Lower leg skin (tissue), 4 donors: Measurements from ENCODE around the gene RENBP. TPM values are rescaled to one million over a fixed set of nuclear protein-coding genes. Genes with fewer than 3 reads are reported as not detected.

Source experiments
- DNase-seq, 2 donors: peaks; one replicate each; pipeline ENCODE4 v3.0.0-alpha.2; 2019; ENCODE audit warnings: low spot score in 2 of 2
- H3K4me3 ChIP-seq: fragments of 200-600 bp; sonication (generic); 2 replicates; pipeline ENCODE4 v1.5.1; 2017; ENCODE audit warnings: mild to moderate bottlenecking, low read depth; ENCODE audit not compliant: poor library complexity, severe bottlenecking
- CTCF ChIP-seq, 3 donors: fragments of 450-650 bp; IDR thresholded peaks; one replicate each; pipeline ENCODE4 v1.5.1; 2016; ENCODE audit warnings: antibody characterized with exemption in 3 of 3, mild to moderate bottlenecking in 3 of 3, moderate library complexity in 2 of 3
- POLR2A ChIP-seq, 2 donors: fragments of 450-650 bp; IDR thresholded peaks; one replicate each; pipeline ENCODE4 v1.6.1; 2016 to 2017; ENCODE audit warnings: antibody characterized with exemption in 2 of 2, mild to moderate bottlenecking in 1 of 2, moderate library complexity in 1 of 2
- WGBS, 2 donors: methylation state at CpG; one replicate each; pipeline ENCODE4 v1.1.5; 2018; 5-methylcytosine and 5-hydroxymethylcytosine counted together
- intact Hi-C: fragments of 100-400 bp; cut with DNase I; formaldehyde crosslinking; loops from one replicate; pipeline ENCODE4 v1.15.0; 2023; ENCODE audit warnings: low total_unique reads
- total RNA-seq, 4 donors: library from RNA; depleted of rRNA; stranded (reverse); fragments of >200 nt; gene quantifications; one replicate each; pipeline ENCODE4 v1.1.0, GENCODE V29; 2016

RENBP gene
- total RNA-seq, 4 donors from 2014 or later, result 0.76 to 11.8 (median 4.2) TPM

GRCh38 chrX:153903991-153904957, 40.2 kb downstream of the RENBP start, which contains the start of gene AVPR2:
AVPR2 (plus strand) TSS chrX:153904673; CDS start chrX:153905146, 473 bp downstream.
- no peak within 1 kb of the TSS for H3K4me3 ChIP-seq
- TF ChIP-seq CTCF (IDR thresholded peaks at IDR 0.05), result no peak
- WGBS, 2 donors, result 21 to 57% methylated on average over 9 to 23 of the region's 26 CpGs
- intact Hi-C loops, result no loop called here
- DNase-seq, result no peak

- intact Hi-C loops, result no loop called here
- no peak for DNase-seq
- WGBS, 2 donors, result 48 to 72% methylated on average over 16 to 18 of the region's 18 CpGs
- TF ChIP-seq POLR2A (IDR thresholded peaks at IDR 0.05) (no peak), CTCF (IDR thresholded peaks at IDR 0.05) (no peak)
- no peak overlapping the region for H3K4me3 ChIP-seq
Observed at GRCh38 chrX:153903238-153903980, 41.0 kb downstream of the RENBP start.

DNA sequence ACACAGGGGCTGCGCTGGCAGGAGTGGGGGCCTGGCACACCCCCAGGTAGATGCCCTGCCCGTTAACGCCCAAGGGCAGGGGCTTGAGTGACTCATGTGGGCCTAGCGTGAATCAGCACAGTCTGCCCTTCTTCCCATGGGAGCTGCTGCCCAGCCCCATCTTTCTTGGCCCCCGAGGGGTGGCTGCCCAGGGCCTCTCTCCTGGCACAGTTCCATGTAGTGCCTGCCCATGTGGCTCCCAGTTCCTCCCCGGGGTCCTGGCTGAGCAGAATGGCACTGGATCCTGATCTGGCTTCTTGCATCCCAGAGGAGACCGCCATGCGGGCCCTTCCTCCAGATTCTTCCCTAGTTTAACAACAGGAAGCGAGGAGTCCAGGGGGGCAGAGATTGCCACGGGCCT, 42.1 kb downstream of the RENBP start:
- no peak for DNase-seq
- no peak for TF ChIP-seq CTCF (IDR thresholded peaks at IDR 0.05)
- TF ChIP-seq POLR2A (IDR thresholded peaks at IDR 0.05), result no peak
- intact Hi-C loops, result no loop called here
- 48 to 65% methylated on average over 4 to 8 of the region's 10 CpGs for WGBS, 2 donors
- H3K4me3 ChIP-seq, result no peak overlapping the region

- no peak for TF ChIP-seq CTCF (IDR thresholded peaks at IDR 0.05)
- no peak for TF ChIP-seq POLR2A (IDR thresholded peaks at IDR 0.05)
- 57 to 61% methylated on average over 8 of the region's 8 CpGs for WGBS, 2 donors
- intact Hi-C loops, result no loop called here
- H3K4me3 ChIP-seq, result no peak overlapping the region
- no peak for DNase-seq
Observed at GRCh38 chrX:153901753-153902140, 42.7 kb downstream of the RENBP start.

DNA sequence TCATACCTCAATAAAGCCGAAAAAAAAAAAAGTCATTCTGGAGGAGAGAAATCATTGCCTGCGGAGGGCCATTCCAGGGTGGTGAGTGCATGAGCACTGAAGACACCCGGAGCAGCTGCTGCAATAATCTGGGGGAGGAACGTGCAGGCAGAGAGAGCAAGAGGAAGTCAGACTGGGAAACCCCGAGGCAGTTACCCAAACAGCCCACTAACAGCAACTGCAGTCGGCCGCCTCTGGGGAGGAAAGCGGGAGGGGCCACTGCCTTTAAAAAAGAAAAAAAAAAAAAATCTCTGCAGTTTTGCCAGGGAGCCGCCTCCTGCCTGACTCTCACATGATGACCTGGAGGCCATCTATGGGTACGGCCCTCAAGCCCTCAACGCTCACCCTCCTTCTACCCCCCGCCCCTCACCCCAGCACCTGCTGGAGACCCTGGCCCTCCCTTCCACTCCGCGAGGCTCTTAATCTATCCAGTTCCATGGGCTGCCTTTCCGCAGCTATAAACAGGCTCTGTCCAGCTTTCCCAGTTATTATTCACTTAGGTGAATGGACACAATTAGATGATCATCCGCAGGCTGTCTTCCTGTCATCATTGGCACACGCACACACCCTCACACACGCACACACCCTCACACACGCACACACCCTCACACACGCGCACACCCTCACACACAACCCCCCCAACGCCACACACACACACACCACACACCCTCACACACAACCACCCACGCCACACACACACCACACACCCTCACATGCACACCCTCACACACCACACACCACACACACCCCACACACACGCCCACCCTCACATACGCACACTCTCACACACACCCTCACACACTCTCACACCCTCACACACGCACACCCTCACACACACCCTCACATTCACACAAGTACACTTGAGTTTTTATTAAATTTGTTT, 43.4 kb downstream of the RENBP start:
- intact Hi-C loops, result no loop called here
- H3K4me3 ChIP-seq, result no peak overlapping the region
- peak; percentile 24 to 90 for DNase-seq
- WGBS, 2 donors, result 16 to 52% methylated on average over 26 of the region's 26 CpGs
- TF ChIP-seq POLR2A (IDR thresholded peaks at IDR 0.05), result no peak
- TF ChIP-seq CTCF (IDR thresholded peaks at IDR 0.05), result no peak
